ENCODE measurements around the gene SPG7.

SPG7 gene

DNA sequence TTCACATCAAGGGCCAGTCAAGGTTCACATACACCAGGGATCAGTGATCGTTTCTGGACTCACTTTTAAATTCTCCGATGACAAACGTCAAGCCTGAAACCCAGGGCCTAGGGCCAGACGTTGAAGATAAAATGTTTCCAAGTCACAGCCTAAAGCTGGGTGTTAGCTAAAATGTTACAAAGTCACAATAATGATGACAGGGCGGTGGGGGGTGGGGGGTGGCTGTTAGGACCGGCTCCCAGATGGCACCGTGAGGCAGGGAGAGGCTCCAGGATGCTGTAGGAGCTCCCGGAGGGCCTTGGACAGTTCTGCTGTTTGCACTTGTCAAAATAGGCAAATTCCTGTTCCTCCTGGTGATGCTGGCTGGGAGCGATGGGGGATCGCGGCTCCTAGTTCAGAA lies 35.9 kb downstream of the SPG7 start:
- POLR2A ChIA-PET: no interaction called here
- CTCF ChIA-PET: interaction anchor here (0.8 kb wide), 1 partner anchor 13 kb away, joined by 4 read pairs; no protein-coding TSS in a partner anchor
- DNase-seq (ENCODE audit: extremely low spot score): no peak
- no peak for TF ChIP-seq NFRKB (IDR thresholded peaks at IDR 0.05)
- TF ChIP-seq TARDBP (IDR thresholded peaks at IDR 0.05): no peak
- no peak for TF ChIP-seq CTBP1 (IDR thresholded peaks at IDR 0.05; ENCODE audit: borderline replicate concordance)
- no peak for TF ChIP-seq PKNOX1 (IDR thresholded peaks at IDR 0.05)
- TF ChIP-seq L3MBTL2 (conservative IDR thresholded peaks at IDR 0.05): no peak
- TF ChIP-seq FOXA1 (IDR thresholded peaks at IDR 0.05): no peak
- no peak for TF ChIP-seq BHLHE40 (IDR thresholded peaks at IDR 0.05; ENCODE audit: borderline replicate concordance)
- TF ChIP-seq ZNF384 (IDR thresholded peaks at IDR 0.05): no peak
- TF ChIP-seq ELF4 (IDR thresholded peaks at IDR 0.05): no peak
- no peak for TF ChIP-seq HDGF (IDR thresholded peaks at IDR 0.05; ENCODE audit: borderline replicate concordance)
- no peak for TF ChIP-seq ARNT (IDR thresholded peaks at IDR 0.05)
- TF ChIP-seq LEF1 (IDR thresholded peaks at IDR 0.05; ENCODE audit: borderline replicate concordance): no peak

DNA sequence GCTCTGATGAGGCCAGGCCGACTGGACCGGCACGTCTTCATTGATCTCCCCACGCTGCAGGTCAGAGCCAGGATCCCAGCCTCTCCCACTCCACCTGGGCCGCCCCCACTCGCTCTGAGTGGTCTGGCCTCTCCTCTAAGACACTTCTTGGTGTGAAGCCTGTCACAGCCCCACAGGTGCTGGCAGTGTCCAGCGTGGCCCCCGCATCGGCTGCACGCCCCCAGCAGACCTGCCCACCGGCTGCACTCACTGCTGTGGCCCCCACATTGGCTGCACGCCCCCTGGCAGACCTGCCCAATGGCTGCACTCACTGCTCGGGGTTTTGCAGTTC lies 36.5 kb downstream of the SPG7 start:
- no peak for TF ChIP-seq SUZ12 (IDR thresholded peaks at IDR 0.05)
- no peak for TF ChIP-seq CTBP1 (IDR thresholded peaks at IDR 0.05; ENCODE audit: borderline replicate concordance)

DNA sequence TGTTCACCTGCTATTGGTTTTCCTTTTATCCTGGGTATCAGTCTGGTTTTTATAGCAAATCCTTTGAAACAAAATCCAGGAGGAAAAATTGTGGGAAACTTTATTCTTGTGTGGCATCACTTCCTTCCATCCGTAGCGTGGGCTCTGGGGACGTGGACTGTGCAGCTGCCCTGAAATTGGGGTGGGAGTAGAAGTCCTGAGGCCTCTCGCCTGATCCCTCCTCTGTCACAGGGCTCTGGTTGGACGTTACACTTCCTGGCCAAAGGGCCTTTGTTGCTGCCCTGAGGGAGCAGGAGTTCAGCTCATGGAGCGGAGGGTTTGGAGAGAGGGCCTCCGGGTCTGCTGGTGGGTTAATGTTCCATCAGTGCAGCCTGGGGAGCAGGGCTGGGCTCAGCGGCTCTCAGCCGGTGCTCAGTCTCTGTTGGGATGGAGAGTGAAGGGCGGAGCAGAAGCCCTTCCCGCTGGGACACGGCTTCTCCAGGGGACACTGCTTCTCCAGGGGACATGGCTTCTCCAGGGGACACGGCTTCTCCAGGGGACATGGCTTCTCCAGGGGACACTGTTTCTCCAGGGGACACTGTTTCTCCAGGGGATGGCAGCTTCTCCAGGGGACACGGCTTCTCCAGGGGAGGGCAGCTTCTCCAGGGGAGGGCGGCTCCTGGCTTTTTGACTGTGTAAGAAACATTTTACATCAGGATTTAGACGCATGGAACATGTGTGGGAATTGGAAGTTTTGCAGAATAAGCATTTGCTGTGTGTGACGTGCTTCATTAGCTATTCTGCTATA lies 37.0 kb downstream of the SPG7 start:
- DNase-seq (ENCODE audit: extremely low spot score): no peak
- POLR2A ChIA-PET: no interaction called here
- TF ChIP-seq NFRKB (IDR thresholded peaks at IDR 0.05) (no peak), ELF4 (IDR thresholded peaks at IDR 0.05) (no peak), CTBP1 (IDR thresholded peaks at IDR 0.05; ENCODE audit: borderline replicate concordance) (no peak), FOXM1 (IDR thresholded peaks at IDR 0.05; ENCODE audit: borderline replicate concordance) (no peak), ZNF384 (IDR thresholded peaks at IDR 0.05) (no peak), ARNT (IDR thresholded peaks at IDR 0.05) (no peak), SP1 (IDR thresholded peaks at IDR 0.05) (no peak), L3MBTL2 (conservative IDR thresholded peaks at IDR 0.05) (no peak), SUZ12 (IDR thresholded peaks at IDR 0.05) (no peak), TARDBP (IDR thresholded peaks at IDR 0.05) (no peak)
- CTCF ChIA-PET: no interaction called here

More for the DNA sequence above, 36.5 kb downstream of the SPG7 start:
- POLR2A ChIA-PET: no interaction called here
- CTCF ChIA-PET: no interaction called here
- DNase-seq (ENCODE audit: extremely low spot score): no peak

GRCh38 chr16:89545831-89546574 lies 37.8 kb downstream of the SPG7 start:
- TF ChIP-seq BHLHE40 (IDR thresholded peaks at IDR 0.05; ENCODE audit: borderline replicate concordance) (no peak), L3MBTL2 (conservative IDR thresholded peaks at IDR 0.05) (no peak), FOXM1 (IDR thresholded peaks at IDR 0.05; ENCODE audit: borderline replicate concordance) (no peak), FOXK2 (IDR thresholded peaks at IDR 0.05) (no peak), PKNOX1 (IDR thresholded peaks at IDR 0.05) (no peak), LEF1 (IDR thresholded peaks at IDR 0.05; ENCODE audit: borderline replicate concordance) (no peak), SP1 (IDR thresholded peaks at IDR 0.05) (no peak), CTBP1 (IDR thresholded peaks at IDR 0.05; ENCODE audit: borderline replicate concordance) (no peak), ELF4 (IDR thresholded peaks at IDR 0.05) (no peak), ZNF384 (IDR thresholded peaks at IDR 0.05) (no peak), HDGF (IDR thresholded peaks at IDR 0.05; ENCODE audit: borderline replicate concordance) (no peak), NFRKB (IDR thresholded peaks at IDR 0.05) (no peak), SUZ12 (IDR thresholded peaks at IDR 0.05) (no peak), TARDBP (IDR thresholded peaks at IDR 0.05) (no peak), ARNT (IDR thresholded peaks at IDR 0.05) (no peak), FOXA1 (IDR thresholded peaks at IDR 0.05) (no peak)
- no peak for DNase-seq (ENCODE audit: extremely low spot score)
- ChIA-PET CTCF (no interaction called here), POLR2A (no interaction called here)

- CTCF ChIA-PET: no interaction called here
- POLR2A ChIA-PET: no interaction called here
- no peak for TF ChIP-seq HDGF (IDR thresholded peaks at IDR 0.05; ENCODE audit: borderline replicate concordance)
- TF ChIP-seq LEF1 (IDR thresholded peaks at IDR 0.05; ENCODE audit: borderline replicate concordance): no peak
- no peak for TF ChIP-seq FOXA1 (IDR thresholded peaks at IDR 0.05)
- TF ChIP-seq CTBP1 (IDR thresholded peaks at IDR 0.05; ENCODE audit: borderline replicate concordance): no peak
- no peak for TF ChIP-seq SUZ12 (IDR thresholded peaks at IDR 0.05)
- no peak for TF ChIP-seq L3MBTL2 (conservative IDR thresholded peaks at IDR 0.05)
- TF ChIP-seq SP1 (IDR thresholded peaks at IDR 0.05): no peak
- TF ChIP-seq ARNT (IDR thresholded peaks at IDR 0.05): no peak
- no peak for TF ChIP-seq BHLHE40 (IDR thresholded peaks at IDR 0.05; ENCODE audit: borderline replicate concordance)
- TF ChIP-seq FOXM1 (IDR thresholded peaks at IDR 0.05; ENCODE audit: borderline replicate concordance): no peak
- no peak for TF ChIP-seq NFRKB (IDR thresholded peaks at IDR 0.05)
- no peak for TF ChIP-seq ELF4 (IDR thresholded peaks at IDR 0.05)
- no peak for TF ChIP-seq TARDBP (IDR thresholded peaks at IDR 0.05)
- no peak for TF ChIP-seq FOXK2 (IDR thresholded peaks at IDR 0.05)
- no peak for TF ChIP-seq PKNOX1 (IDR thresholded peaks at IDR 0.05)
- DNase-seq (ENCODE audit: extremely low spot score): no peak
These were observed 38.6 kb downstream of the SPG7 start for GRCh38 chr16:89546781-89547180.

DNA sequence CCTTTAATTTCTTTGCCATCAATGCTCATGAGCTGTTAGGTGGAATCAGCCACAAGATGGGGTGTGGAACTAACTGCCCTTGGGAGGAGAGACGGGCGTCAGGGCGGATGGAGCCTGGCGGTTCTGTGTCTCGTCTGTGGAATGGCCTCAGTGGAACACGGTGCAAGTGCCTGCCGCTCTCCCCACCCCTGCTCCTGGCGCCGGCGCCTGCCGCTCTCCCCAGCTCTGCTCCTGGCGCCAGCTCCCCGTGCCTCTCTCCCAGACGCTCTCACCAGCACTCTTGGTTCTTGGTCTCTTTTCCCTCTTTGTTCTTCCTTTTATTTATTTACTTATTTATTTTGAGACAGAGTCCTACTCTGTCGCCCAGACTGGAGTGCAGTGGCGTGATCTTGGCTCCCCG lies 39.1 kb downstream of the SPG7 start:
- DNase-seq (ENCODE audit: extremely low spot score): no peak
- no peak for TF ChIP-seq CTBP1 (IDR thresholded peaks at IDR 0.05; ENCODE audit: borderline replicate concordance)
- ChIA-PET CTCF (no interaction called here), POLR2A (no interaction called here)
